ENCODE measurements around the gene ASPHD1.
"Not testable (repeated sequence)": the region's sequence is repeated elsewhere in the genome, so short reads cannot be mapped to it uniquely, and the experiment has no call there.

Gene ASPHD1

GRCh38 chr16:29878172-29878571, 22.1 kb upstream of the ASPHD1 start:
- no peak for DNase-seq

- no peak for DNase-seq
Measured at GRCh38 chr16:29881050-29881449, 19.2 kb upstream of the ASPHD1 start.

GRCh38 chr16:29883987-29884386, 16.3 kb upstream of the ASPHD1 start:
- DNase-seq, result no peak

GRCh38 chr16:29889372-29889771, 10.9 kb upstream of the ASPHD1 start:
- DNase-seq, result not testable (repeated sequence)

- peak; percentile 88 for DNase-seq
Measured at GRCh38 chr16:29891525-29892457, 8.5 kb upstream of the ASPHD1 start.

GRCh38 chr16:29892458-29892813, 7.9 kb upstream of the ASPHD1 start:
- peak; percentile 69 for DNase-seq

GRCh38 chr16:29893553-29893952, 6.7 kb upstream of the ASPHD1 start:
- no peak for DNase-seq

- no peak for DNase-seq
Measured at GRCh38 chr16:29894352-29894751, 5.9 kb upstream of the ASPHD1 start.

GRCh38 chr16:29896841-29897240, 3.4 kb upstream of the ASPHD1 start:
- no peak for DNase-seq

GRCh38 chr16:29897333-29897732, 3.0 kb upstream of the ASPHD1 start:
- DNase-seq, result no peak

- DNase-seq, result no peak
Measured at GRCh38 chr16:29898135-29898803, 2.0 kb upstream of the ASPHD1 start.

- DNase-seq, result no peak
Measured at GRCh38 chr16:29898804-29899515, 1.3 kb upstream of the ASPHD1 start.

GRCh38 chr16:29899516-29900101, 679 bp upstream of the ASPHD1 start, which contains the start of gene SEZ6L2:
Gene SEZ6L2 (minus strand): TSS chr16:29899550. CDS start chr16:29899019, 531 bp downstream.
- peak; percentile 88 for DNase-seq

GRCh38 chr16:29900888-29901606, 759 bp downstream of the ASPHD1 start:
- no peak for DNase-seq

- DNase-seq, result no peak
Measured at GRCh38 chr16:29901607-29901945, 1.3 kb downstream of the ASPHD1 start.

- DNase-seq, result no peak
Measured at GRCh38 chr16:29903590-29903989, 3.3 kb downstream of the ASPHD1 start.

GRCh38 chr16:29904947-29905346, 4.7 kb downstream of the ASPHD1 start:
- DNase-seq, result no peak

- no peak for DNase-seq
Measured at GRCh38 chr16:29905668-29906067, 5.4 kb downstream of the ASPHD1 start.

- DNase-seq, result no peak
Measured at GRCh38 chr16:29906520-29907244, 6.4 kb downstream of the ASPHD1 start.

GRCh38 chr16:29907973-29908372, 7.7 kb downstream of the ASPHD1 start:
- DNase-seq, result no peak

- no peak for DNase-seq
Measured at GRCh38 chr16:29908719-29909220, 8.5 kb downstream of the ASPHD1 start.

- DNase-seq, result peak; percentile 88
Measured at GRCh38 chr16:29909391-29909790, 9.1 kb downstream of the ASPHD1 start.

All from MV-4-11 (cell line).